Mucosa of descending colon (tissue), 3 donors: ENCODE results near the gene IRF8. TPM values are rescaled to one million over a fixed set of nuclear protein-coding genes. Genes with fewer than 3 reads are reported as not detected.
"Not testable (repeated sequence)": the region's sequence is repeated elsewhere in the genome, so short reads cannot be mapped to it uniquely, and the experiment has no call there.

Experiments used
- ATAC-seq: fragments of 200-7000 bp; cut with Tn5 transposase; one replicate; pipeline ENCODE4 v1.9.1; 2020; ENCODE audit warnings: mild to moderate bottlenecking, moderate library complexity
- DNase-seq, 3 donors: peaks; one replicate each; pipeline ENCODE4 v3.0.0-alpha.2; 2020
- H3K36me3 ChIP-seq: fragments of 200-600 bp; one replicate; pipeline ENCODE4 v1.8.0; 2021; ENCODE audit warnings: low read depth, mild to moderate bottlenecking
- H3K4me1 ChIP-seq: fragments of 200-600 bp; one replicate; pipeline ENCODE4 v1.8.0; 2021; ENCODE audit warnings: low read depth, mild to moderate bottlenecking
- H3K4me3 ChIP-seq: fragments of 200-600 bp; one replicate; pipeline ENCODE4 v1.8.0; 2021; ENCODE audit warnings: mild to moderate bottlenecking
- H3K9me3 ChIP-seq: fragments of 200-600 bp; one replicate; pipeline ENCODE4 v1.8.0; 2021; ENCODE audit warnings: mild to moderate bottlenecking
- intact Hi-C, 2 donors: fragments of 100-400 bp; cut with DNase I in 1 of 2; cut with micrococcal nuclease in 1 of 2; formaldehyde crosslinking; loops; one replicate each; pipeline versions ENCODE4 v1.11.0 to v1.11.1; 2022; cut with DNase I, micrococcal nuclease
- total RNA-seq, 3 donors: library from RNA; stranded (reverse); fragmentation: NEBNext Ultra II Directional in 2 of 3; extraction: Animal tissue kit (Norgen Biotek cat#: 25700) in 2 of 3; gene quantifications; one replicate each; pipeline versions ENCODE4 v1.2.1 to v1.2.4, GENCODE V29; 2021 to 2023
- TF ChIP-seq, protein P1 (sequence below): fragments of 200-600 bp; IDR thresholded peaks from one replicate; pipeline ENCODE4 v1.8.0; 2022; ENCODE audit warnings: antibody characterized with exemption, mild to moderate bottlenecking
- donor health status: DM: no; HTN: no; CAD: no; lungs with moderate emphysema.
- donor health status: DM: no; HTN: no; CAD: no.
- donor health status: DM: no; HTN: yes; CAD: no.

The IRF8 gene
- total RNA-seq, 3 donors from 2014 or later: 28.8 to 55.8 (median 36.5) TPM

DNA sequence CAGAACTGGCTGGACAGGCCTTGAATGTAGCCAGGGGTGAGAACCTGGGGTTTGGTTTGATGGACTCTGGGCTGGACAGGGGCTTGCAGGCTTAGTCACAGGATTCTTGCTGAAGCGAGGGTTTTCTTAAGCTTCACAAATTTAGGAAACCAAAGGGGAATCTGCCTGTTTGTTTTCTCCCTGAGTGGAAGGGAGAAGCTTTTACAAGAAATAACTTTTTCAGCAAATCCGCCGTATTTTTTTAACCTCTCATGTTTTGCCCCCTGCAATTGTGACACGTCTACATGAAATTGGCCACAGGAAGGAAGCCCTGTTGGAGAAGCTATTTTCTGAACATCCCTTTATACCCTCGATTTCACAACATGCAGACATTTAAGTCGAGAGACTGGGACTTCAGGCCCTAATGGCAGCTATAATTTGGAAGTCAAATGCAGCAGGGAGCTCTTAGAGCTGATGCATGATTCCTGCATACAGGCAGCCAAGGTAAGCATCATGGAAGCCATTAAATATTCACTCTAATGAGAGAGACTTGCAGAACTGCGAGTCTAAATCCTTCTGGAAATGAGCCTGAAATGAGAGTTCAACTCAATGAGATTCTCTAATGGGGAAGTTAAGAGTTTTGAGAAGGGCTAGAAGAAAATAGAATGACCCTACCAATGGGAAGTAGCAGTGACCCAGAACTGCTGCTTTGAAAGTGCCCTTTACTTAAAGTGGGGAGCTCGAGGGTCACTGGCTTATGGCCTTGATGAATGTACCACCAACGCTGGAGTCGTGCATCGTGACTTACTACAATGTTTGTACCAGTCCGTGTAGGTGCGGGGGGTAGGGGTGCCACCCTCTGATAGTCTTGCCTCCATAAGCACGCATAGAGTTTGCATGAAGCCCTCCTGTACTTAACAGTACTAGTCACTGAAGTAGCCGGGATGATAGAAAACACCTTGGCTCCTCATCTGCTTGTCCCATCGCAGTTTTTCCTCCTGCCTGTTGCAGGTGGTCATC lies 45.1 kb upstream of the IRF8 start:
- ATAC-seq (no peak), DNase-seq (no peak)
- TF ChIP-seq, protein P1, sequence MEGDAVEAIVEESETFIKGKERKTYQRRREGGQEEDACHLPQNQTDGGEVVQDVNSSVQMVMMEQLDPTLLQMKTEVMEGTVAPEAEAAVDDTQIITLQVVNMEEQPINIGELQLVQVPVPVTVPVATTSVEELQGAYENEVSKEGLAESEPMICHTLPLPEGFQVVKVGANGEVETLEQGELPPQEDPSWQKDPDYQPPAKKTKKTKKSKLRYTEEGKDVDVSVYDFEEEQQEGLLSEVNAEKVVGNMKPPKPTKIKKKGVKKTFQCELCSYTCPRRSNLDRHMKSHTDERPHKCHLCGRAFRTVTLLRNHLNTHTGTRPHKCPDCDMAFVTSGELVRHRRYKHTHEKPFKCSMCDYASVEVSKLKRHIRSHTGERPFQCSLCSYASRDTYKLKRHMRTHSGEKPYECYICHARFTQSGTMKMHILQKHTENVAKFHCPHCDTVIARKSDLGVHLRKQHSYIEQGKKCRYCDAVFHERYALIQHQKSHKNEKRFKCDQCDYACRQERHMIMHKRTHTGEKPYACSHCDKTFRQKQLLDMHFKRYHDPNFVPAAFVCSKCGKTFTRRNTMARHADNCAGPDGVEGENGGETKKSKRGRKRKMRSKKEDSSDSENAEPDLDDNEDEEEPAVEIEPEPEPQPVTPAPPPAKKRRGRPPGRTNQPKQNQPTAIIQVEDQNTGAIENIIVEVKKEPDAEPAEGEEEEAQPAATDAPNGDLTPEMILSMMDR: no peak
- Histone ChIP-seq H3K4me3 (no peak overlapping the region), H3K9me3 (no peaks in the 10 kb centered on the region), H3K36me3 (no peaks in the 10 kb centered on the region), H3K4me1 (no peaks in the 10 kb centered on the region)
- intact Hi-C loops: no loop called here

DNA sequence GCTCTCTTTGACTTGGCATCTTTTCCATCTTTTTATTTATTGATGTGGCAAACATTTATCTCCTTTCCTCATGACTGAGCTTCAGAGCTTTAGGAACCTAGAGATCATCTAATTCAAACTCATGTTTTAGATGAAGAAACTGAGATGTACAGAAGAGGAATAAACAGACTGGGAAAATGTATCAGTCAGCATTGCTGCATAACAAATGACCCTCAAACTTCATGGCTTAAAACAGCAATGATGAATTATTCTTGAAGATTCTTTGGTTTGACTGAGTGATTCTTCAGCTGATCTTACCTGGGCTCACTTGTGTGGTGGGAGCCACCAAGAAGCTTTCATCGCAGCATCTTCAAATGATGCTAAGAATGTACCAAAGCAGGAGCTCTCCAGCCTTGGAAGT lies 44.0 kb upstream of the IRF8 start:
- Histone ChIP-seq H3K36me3 (no peaks in the 10 kb centered on the region), H3K9me3 (no peaks in the 10 kb centered on the region), H3K4me1 (no peaks in the 10 kb centered on the region), H3K4me3 (no peak overlapping the region)
- DNase-seq (no peak), ATAC-seq (no peak)
- intact Hi-C loops: no loop called here
- TF ChIP-seq, protein P1: no peak

DNA sequence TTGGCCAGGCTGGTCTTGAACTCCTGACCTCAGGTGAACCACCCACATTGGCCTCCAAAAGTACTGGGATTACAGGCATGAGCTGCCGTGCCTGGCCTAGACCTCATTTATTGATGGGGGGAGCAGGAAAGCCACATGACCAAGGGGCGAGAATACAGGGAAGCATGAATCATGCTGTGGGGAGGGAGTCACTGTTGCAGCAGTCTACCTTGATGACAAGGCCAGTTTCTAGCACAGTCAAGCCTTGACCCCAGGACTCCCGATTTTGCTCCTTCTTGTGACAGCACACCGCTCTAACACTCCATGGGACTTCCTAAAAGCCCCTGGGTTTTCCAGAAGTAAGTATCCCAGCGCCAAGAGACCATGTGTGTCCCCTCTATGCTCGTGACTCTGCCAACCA lies 42.9 kb upstream of the IRF8 start:
- no peaks in the 10 kb centered on the region for H3K9me3 ChIP-seq
- H3K4me3 ChIP-seq: no peak overlapping the region
- H3K36me3 ChIP-seq: no peaks in the 10 kb centered on the region
- no peak for DNase-seq
- ATAC-seq: no peak
- intact Hi-C loops: no loop called here
- no peaks in the 10 kb centered on the region for H3K4me1 ChIP-seq
- TF ChIP-seq, protein P1: no peak

DNA sequence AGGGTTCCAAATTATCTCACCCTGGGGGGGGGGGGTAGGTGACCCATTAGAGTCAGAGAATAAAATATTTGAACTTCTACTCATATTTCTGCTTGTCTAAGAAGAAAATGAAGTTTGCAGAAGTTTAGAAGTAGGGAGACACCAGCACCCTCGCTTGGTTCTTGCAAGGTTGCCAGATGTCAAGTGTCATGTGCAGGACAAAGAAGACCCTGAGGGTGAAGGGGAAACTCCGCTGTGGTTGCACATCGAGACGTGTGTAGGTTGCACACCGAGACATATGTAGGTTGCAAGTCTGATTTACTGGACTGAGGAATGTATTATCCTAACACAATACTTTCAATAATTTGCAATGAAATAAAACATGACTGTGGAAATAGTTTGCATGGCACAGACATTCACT lies 42.4 kb upstream of the IRF8 start:
- ATAC-seq: no peak
- intact Hi-C loops: no loop called here
- Histone ChIP-seq H3K4me3 (no peak overlapping the region), H3K4me1 (no peaks in the 10 kb centered on the region), H3K36me3 (no peaks in the 10 kb centered on the region), H3K9me3 (no peaks in the 10 kb centered on the region)
- TF ChIP-seq, protein P1: no peak
- no peak for DNase-seq

DNA sequence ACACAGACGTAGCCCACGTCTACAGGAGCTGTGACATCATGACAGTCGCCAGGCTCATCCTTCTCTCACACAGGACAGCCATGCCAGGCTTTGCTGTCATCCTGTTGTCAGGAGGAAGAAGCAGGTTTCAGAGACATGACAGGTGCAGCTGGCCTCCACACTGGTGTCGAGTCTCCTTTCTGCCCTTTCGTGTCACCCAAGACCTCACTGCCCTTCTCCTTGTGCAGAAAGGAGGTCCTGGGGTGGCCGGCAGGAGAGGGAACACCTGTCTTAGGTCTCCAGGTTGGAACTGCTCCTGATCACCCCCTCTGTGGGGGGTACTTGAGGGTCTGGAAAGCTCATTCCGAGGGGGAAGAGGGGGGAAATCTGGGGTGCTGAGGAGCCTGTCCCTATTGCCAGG lies 41.6 kb upstream of the IRF8 start:
- DNase-seq: no peak
- no peaks in the 10 kb centered on the region for H3K9me3 ChIP-seq
- intact Hi-C loops: no loop called here
- TF ChIP-seq, protein P1: no peak
- H3K36me3 ChIP-seq: no peaks in the 10 kb centered on the region
- no peak overlapping the region for H3K4me3 ChIP-seq
- no peaks in the 10 kb centered on the region for H3K4me1 ChIP-seq
- no peak for ATAC-seq

DNA sequence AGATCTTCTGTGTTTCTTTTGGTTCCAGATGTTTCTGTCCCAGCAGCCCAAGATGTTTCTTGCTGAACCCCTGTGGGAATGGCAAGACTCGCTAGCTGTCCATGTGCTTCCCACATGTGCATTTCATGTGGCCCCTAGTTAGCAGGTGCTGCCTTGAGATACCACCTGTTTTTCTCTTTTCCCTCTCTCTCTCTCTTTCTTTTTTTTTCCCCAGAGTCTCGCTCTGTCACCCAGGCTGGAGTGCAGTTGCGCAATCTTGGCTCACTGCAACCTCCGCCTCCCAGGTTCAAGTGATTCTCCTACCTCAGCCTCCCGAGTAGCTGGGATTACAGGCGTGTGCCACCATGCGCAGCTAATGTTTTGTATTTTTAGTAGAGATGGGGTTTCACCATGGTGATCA lies 40.4 kb upstream of the IRF8 start:
- ATAC-seq, intact Hi-C loops, H3K4me3 ChIP-seq, H3K36me3 ChIP-seq, H3K9me3 ChIP-seq, DNase-seq, H3K4me1 ChIP-seq: not testable (repeated sequence)
